Neural crest cell (in vitro differentiated cells): ENCODE data around the gene NOX3. TPM values are rescaled to one million over a fixed set of nuclear protein-coding genes. Genes with fewer than 3 reads are reported as not detected.

Source experiments
- DNase-seq: peaks from one replicate; pipeline ENCODE4 v3.0.0; 2021; ENCODE audit warnings: low read depth, mixed read lengths, low spot score
- H3K27ac Mint-ChIP-seq: one replicate; pipeline ENCODE4 v1.8.0; 2021; ENCODE audit warnings: mild to moderate bottlenecking, mixed read lengths; ENCODE audit not compliant: unreplicated experiment
- H3K27me3 Mint-ChIP-seq: 2 replicates; pipeline ENCODE4 v1.8.0; 2021; ENCODE audit warnings: low read depth, mild to moderate bottlenecking, mixed read lengths
- H3K36me3 Mint-ChIP-seq: 2 replicates; pipeline ENCODE4 v1.8.0; 2021; ENCODE audit warnings: low read depth, mild to moderate bottlenecking, mixed read lengths
- H3K4me1 Mint-ChIP-seq: 2 replicates; pipeline ENCODE4 v1.8.0; 2021; ENCODE audit warnings: mixed read lengths
- H3K4me3 Mint-ChIP-seq: one replicate; pipeline ENCODE4 v1.8.0; 2021; ENCODE audit warnings: mild to moderate bottlenecking, mixed read lengths
- H3K9me3 Mint-ChIP-seq: 2 replicates; pipeline ENCODE4 v1.8.0; 2021; ENCODE audit warnings: mixed read lengths
- CTCF ChIP-seq: fragments of 200-600 bp; sonication (generic); conservative IDR thresholded peaks from 2 replicates; pipeline ENCODE4 v1.5.0; 2021; ENCODE audit warnings: antibody characterized with exemption, mild to moderate bottlenecking
- total RNA-seq: library from RNA; stranded (reverse); gene quantifications from 2 replicates; pipeline ENCODE4 v1.2.1, GENCODE V29; 2021

Gene NOX3
- total RNA-seq, 1 donor from 2014 or later = not detected

GRCh38 chr6:155374681-155375080 lies 81.0 kb downstream of the NOX3 start:
- Mint-ChIP-seq H3K4me1 (no peaks in the 10 kb centered on the region), H3K4me3 (no peak overlapping the region), H3K9me3 (peaks cover 2% of the 10 kb centered on the region), H3K27me3 (no peaks in the 10 kb centered on the region), H3K36me3 (no peaks in the 10 kb centered on the region), H3K27ac (no peak overlapping the region)
- no peak for TF ChIP-seq CTCF
- no peak for DNase-seq

GRCh38 chr6:155373276-155373675 lies 82.4 kb downstream of the NOX3 start:
- Mint-ChIP-seq H3K27ac (no peak overlapping the region), H3K9me3 (no peaks in the 10 kb centered on the region), H3K36me3 (no peaks in the 10 kb centered on the region), H3K4me1 (no peaks in the 10 kb centered on the region), H3K27me3 (no peaks in the 10 kb centered on the region), H3K4me3 (no peak overlapping the region)
- no peak for TF ChIP-seq CTCF
- no peak for DNase-seq

- Mint-ChIP-seq H3K9me3 (no peaks in the 10 kb centered on the region), H3K4me1 (no peaks in the 10 kb centered on the region), H3K4me3 (no peak overlapping the region), H3K27me3 (no peaks in the 10 kb centered on the region), H3K27ac (no peak overlapping the region), H3K36me3 (no peaks in the 10 kb centered on the region)
- TF ChIP-seq CTCF = no peak
- DNase-seq = no peak
Observed at GRCh38 chr6:155372256-155372655, 83.4 kb downstream of the NOX3 start.

GRCh38 chr6:155371230-155371629 lies 84.4 kb downstream of the NOX3 start:
- H3K36me3 Mint-ChIP-seq = no peaks in the 10 kb centered on the region
- TF ChIP-seq CTCF = no peak
- H3K9me3 Mint-ChIP-seq = no peaks in the 10 kb centered on the region
- H3K27ac Mint-ChIP-seq = no peak overlapping the region
- no peak overlapping the region for H3K4me3 Mint-ChIP-seq
- peaks cover 4% of the 10 kb centered on the region for H3K4me1 Mint-ChIP-seq
- no peaks in the 10 kb centered on the region for H3K27me3 Mint-ChIP-seq
- no peak for DNase-seq

- peaks cover 5% of the 10 kb centered on the region for H3K4me1 Mint-ChIP-seq
- H3K9me3 Mint-ChIP-seq = peaks cover 3% of the 10 kb centered on the region
- H3K27ac Mint-ChIP-seq = no peak overlapping the region
- TF ChIP-seq CTCF = no peak
- H3K27me3 Mint-ChIP-seq = no peaks in the 10 kb centered on the region
- no peak overlapping the region for H3K4me3 Mint-ChIP-seq
- H3K36me3 Mint-ChIP-seq = no peaks in the 10 kb centered on the region
- DNase-seq = no peak
Observed at GRCh38 chr6:155366325-155366724, 89.3 kb downstream of the NOX3 start.
